GM10847 (cell line): Measurements from ENCODE around the gene KAT6B.

Experiments used
- POLR2A ChIP-seq: IDR thresholded peaks from 2 replicates; pipeline ENCODE4 v1.6.1; 2011; ENCODE audit not compliant: insufficient read length; ENCODE audit errors: extremely low read depth

KAT6B gene

DNA sequence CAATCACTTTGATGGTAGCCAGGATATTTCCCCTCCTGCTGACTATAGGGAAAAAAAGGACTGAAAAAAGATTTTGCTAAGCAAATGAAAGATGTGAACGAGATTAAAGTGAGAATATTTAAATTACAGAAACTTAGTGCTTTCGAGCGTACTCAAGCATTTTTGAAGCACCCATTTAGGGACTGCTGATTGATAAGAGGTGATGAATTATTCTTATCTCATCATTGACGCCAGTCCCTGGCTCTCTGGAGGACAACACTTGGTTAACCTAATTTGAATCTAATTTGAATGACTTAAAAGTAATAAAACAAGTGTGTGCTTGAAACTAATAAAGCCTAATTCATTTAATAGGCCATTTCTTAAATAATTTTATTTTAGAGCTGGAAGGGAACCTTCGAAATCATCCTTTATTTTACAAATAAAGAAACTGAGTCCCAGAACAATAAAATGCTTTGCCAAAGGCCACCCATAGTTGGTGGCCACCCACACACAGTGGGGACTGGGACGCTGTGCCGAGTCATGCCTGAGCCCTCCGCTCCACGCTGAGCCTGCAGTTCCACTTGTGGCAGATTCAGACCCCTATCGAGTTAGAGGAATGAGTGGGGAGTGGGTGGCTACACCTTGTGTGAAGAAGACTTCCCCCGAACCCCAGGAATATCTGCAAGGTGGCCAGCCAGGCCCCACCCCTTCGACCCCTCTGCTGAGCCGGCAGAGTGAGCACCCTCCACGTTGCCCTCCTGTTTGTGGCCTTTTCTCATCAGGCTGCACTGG, 223.9 kb downstream of the KAT6B start:
- TF ChIP-seq POLR2A, result no peak

- no peak for TF ChIP-seq POLR2A
These were observed 224.9 kb downstream of the KAT6B start for GRCh38 chr10:75051308-75051707.

DNA sequence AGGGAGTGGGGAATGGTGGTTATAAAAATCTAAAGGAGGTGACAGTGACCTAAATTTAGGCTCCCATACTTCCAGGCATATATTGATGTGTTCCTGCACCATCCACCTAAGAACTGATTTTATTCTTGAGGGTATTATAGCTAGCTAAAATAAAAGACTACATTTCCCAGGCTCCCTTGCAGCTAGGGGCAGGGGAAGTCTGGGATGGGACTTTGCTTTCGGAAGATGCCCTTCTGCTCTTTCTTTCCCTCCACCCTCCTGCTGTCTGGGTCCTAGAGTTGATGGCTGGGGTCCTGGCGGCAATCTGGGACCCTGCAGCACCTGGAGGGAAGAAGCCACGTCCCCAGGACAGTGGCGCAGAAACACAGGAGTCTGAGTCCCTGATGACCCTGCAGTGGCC, 231.3 kb downstream of the KAT6B start:
- no peak for TF ChIP-seq POLR2A

- no peak for TF ChIP-seq POLR2A
These were observed 231.8 kb downstream of the KAT6B start for GRCh38 chr10:75058161-75058560.

DNA sequence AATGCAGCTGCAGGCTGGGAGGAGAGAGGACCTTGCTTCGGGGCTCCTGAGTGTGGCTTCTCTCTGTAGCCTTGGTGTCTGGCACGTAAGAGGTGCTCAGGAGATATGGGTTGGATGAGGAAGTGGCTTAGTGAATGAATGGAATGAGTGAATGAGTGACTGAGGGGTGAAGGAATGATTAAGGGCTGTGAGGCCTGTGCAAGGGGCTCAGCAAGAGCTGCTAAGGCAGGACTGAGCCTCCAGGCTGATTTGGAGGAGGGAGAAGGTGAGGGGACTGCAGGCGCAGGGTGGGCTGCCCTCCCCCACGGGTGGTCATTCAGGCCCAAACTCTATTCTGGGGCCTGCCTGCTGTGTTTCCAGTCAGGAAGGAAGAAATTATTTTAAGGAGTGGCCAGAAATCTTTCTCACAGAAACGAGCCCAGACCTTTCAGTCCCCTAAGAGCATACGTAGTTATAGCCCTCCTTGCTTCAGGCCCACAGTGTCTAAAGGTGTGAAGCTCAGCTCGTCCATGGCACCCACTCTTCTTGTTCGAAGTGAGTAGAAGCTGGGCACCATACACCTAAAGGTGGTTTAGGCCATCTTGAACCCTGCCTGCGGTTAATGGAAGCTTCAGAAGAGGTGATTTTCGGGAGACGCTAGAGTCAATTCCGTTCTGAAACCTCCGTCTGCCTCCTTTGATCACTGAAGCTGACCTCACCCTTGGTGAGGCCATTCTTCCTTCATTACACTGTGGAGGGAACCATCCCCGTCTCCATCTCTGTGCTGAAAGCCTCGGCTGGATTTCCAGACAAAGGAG, 235.5 kb downstream of the KAT6B start:
- TF ChIP-seq POLR2A, result no peak

GRCh38 chr10:75062506-75063299, 236.3 kb downstream of the KAT6B start:
- no peak for TF ChIP-seq POLR2A

- TF ChIP-seq POLR2A, result no peak
These were observed 237.2 kb downstream of the KAT6B start for GRCh38 chr10:75063461-75064230.

GRCh38 chr10:75065076-75065475, 238.7 kb downstream of the KAT6B start:
- TF ChIP-seq POLR2A, result no peak

GRCh38 chr10:75066271-75066670, 239.9 kb downstream of the KAT6B start:
- TF ChIP-seq POLR2A, result no peak

GRCh38 chr10:75067272-75067671, 240.9 kb downstream of the KAT6B start:
- TF ChIP-seq POLR2A, result no peak

- TF ChIP-seq POLR2A, result no peak
These were observed 242.1 kb downstream of the KAT6B start for GRCh38 chr10:75068523-75068922.

DNA sequence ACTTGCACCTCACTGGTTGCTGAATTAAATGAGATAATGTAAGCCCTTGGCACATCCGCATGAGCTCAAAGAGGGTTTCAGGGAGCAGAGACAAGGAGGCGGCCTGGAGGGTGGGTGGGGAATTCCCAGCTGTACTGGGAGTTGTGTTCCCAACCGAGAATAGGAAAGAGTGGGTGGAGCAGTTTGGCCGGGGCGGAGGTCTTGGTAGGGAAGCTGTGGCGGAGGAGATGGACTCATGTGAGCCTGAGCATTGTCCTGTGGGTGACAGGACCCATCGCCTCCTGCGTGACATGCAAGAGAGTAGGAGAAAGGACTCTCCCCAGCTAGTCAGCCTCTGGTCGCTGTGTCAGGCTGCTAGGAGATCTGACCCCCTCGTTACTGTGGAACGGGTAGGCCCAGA, 244.1 kb downstream of the KAT6B start:
- TF ChIP-seq POLR2A, result no peak

DNA sequence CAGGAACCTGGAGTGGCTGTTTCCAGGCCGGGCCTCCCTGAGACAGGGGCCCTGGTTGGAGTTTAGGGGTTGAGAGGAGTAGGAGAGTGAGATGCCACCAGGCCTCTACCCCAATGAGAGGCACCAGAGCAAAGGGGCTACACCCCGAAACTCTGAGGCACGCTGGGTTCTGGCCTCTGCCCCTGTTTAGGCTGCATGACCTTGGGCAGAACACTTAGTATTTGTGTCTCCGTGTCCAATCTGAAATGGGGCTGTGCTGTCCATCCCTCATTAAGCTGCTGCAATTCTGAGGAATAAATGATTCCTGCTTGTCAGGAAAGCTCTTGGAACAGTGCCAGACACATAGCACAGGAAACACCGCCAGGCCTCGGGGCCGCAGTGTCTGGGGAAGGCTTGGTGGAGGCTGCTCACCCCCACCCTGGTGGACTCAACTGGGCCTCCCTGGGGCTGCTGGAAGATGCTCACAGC, 244.6 kb downstream of the KAT6B start:
- no peak for TF ChIP-seq POLR2A

DNA sequence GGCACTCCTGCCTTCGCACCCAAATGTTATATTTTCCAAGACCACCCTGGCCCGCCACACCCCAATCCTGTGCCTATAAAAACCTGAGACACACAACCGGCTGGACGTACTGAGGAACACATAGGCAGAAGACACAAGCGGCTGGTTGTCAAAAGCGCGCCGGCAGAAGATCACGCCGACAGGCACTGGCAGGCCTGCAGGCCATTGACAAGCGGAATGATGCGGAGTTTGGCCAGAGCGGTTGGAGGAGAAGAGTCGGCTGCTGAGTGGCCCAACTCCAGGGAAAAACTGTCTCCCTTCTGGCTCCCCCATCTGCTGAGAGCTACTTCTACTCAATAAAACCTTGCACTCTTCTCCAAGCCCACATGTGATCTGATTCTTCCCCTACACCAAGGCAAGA, 245.4 kb downstream of the KAT6B start:
- no peak for TF ChIP-seq POLR2A

DNA sequence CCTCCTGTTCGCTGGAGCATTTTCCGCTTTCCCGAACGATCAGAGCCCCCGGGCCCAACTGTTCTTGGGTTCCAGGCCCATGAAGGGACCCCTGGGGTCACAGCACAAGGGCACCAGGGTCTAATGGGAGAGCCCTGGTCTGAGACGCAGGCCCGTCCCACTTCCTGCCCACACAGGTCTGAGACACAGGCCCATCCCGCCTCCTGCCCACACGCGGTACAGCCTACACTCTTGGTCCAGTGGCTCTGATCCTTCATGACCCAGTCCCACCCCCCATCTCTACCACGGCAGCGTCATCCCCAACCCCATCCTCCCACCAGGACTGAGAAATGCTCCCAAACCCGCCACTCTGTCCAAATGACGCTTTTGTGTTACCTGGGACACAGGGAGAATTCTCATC, 246.3 kb downstream of the KAT6B start:
- no peak for TF ChIP-seq POLR2A
